GM18867 (cell line): Measurements from ENCODE around the gene KIF3B.
"Not testable (repeated sequence)": the region's sequence is repeated elsewhere in the genome, so short reads cannot be mapped to it uniquely, and the experiment has no call there.

Experiments used
- ATAC-seq: cut with Tn5 transposase; IDR thresholded peaks from one replicate; pipeline ENCODE4 v1.9.1; 2021; ENCODE audit warnings: mild to moderate bottlenecking, moderate library complexity; ENCODE audit not compliant: unreplicated experiment

The KIF3B gene

DNA sequence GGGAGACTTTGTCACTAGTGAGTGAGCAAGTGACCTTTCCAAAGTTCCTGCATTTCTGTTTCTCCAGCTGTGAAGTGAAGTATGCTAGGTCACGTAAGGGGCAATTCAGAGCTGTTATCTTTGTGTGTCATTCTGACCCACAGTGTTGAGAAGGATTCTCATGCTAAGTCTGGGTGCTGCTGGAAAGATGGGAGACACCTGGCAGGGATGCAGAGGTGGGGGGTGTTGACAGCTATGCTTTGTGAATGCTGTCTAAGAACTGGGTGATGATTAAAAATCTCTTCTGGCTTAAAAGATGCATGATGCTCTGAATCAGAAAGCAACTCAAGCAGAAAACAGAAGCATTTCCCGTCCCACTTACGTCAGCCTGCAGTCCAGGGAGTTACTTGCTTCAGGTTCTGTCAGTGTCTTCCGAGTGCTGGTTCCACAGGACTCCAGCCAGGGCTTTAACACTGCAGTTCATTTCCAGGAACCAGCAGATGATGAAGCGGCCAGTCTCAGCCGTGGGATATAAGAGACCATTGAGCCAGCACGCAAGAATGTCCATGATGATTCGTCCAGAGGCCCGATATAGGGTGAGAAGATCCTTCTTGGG, 49.7 kb downstream of the KIF3B start:
- no peak for ATAC-seq

GRCh38 chr20:32329817-32330554, 52.5 kb downstream of the KIF3B start:
- no peak for ATAC-seq

- no peak for ATAC-seq
These were observed 53.1 kb downstream of the KIF3B start for GRCh38 chr20:32330555-32330897.

GRCh38 chr20:32332614-32333013, 55.2 kb downstream of the KIF3B start:
- no peak for ATAC-seq

DNA sequence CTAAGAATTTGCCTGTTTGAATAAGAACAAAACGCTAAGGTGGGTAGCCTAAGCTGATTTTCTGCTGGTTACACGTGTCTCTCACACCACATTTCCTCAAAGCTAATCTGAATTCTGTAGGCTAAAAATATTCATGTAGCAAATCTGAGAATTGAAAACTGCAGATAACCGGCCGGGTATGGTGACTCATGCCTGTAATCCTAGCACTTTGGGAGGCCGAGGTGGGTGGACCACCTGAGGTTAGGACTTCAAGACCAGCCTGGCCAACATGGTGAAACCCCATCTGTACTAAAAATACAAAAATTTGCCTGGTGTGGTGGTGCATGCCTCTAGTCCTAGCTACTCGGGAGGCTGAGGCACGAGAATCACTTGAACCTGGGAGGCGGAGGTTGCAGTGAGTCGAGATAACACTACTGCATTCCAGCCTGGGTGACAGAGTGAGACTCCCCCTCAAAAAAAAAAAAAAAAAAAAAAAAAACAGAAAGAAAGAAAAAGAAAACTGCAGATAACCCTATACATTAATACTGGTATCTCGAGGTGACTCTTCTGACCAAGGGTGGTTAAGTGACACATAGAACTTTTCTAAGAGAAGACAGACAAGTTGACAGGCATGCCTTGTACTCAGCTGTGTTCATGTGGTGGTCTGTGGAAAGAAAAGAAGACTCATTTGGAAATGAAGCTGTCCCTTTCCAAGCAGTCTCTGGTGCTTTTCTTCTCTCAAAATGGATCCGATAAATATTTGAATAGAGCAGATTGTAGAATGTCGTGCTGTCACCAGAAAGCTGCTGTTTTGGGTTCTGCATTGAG, 55.9 kb downstream of the KIF3B start:
- peak; percentile 55 for ATAC-seq

- peak; percentile 3 for ATAC-seq
These were observed 56.8 kb downstream of the KIF3B start for GRCh38 chr20:32333988-32334885.

GRCh38 chr20:32336918-32337347, 59.5 kb downstream of the KIF3B start:
- ATAC-seq, result no peak

GRCh38 chr20:32337937-32338661, 60.6 kb downstream of the KIF3B start:
- no peak for ATAC-seq

DNA sequence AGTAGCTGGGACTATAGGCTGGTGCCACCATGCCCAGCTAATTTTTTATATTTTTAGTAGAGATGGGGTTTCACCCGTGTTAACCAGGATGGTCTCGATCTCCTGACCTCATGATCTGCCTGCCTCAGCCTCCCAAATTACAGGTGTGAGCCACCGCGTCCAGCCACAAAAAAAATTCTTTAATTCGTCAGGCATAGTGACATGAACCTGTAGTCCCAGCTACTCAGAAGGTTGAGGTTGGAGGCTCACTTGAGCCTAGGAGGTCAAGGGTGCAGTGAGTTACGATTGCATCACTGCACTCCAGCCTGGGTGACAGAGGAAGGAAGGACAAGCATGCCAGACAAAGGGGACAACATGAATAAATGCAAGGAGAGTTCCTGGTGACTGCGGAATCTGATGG, 61.2 kb downstream of the KIF3B start:
- ATAC-seq, result no peak

GRCh38 chr20:32339116-32339515, 61.7 kb downstream of the KIF3B start:
- no peak for ATAC-seq

- ATAC-seq, result not testable (repeated sequence)
These were observed 63.6 kb downstream of the KIF3B start for GRCh38 chr20:32341053-32341452.

DNA sequence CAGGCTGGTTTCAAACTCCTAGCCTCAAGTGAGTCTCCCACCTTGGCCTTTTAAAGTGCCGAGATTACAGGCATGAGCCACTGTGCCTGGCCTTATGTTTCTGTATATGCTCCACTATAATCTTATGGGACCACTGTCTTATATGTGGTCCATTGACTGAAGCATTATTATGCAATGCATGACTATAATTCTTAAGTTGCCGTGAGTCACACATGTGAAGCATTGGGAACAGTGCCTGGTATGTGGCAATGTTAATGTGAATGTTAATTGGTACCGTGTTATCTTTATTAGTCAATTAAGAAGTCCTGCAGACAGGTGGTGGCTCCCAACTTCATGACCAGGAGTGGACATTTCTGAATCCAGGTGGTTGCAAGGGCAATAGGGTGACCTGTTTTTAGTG, 66.0 kb downstream of the KIF3B start:
- no peak for ATAC-seq

GRCh38 chr20:32344835-32345506, 67.5 kb downstream of the KIF3B start:
- no peak for ATAC-seq

DNA sequence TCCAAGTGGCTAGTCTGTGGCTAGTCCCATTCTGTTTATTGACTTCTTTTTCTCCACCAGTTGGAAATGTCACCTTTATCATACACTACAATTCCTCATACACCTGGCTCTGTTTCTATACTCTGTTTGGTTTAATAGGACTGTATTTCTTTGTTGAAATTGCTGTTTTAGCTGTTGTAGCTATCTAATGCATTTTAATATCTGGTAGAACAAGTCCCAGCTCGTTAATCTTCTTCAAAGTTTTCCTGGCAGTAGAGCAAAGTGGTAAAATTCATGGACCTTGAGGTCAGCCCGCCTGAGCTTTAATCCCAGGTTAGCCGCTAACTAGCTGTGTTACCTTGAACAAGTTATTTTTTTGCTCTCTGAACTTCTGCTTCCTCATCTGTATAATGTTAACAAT, 70.8 kb downstream of the KIF3B start:
- no peak for ATAC-seq

DNA sequence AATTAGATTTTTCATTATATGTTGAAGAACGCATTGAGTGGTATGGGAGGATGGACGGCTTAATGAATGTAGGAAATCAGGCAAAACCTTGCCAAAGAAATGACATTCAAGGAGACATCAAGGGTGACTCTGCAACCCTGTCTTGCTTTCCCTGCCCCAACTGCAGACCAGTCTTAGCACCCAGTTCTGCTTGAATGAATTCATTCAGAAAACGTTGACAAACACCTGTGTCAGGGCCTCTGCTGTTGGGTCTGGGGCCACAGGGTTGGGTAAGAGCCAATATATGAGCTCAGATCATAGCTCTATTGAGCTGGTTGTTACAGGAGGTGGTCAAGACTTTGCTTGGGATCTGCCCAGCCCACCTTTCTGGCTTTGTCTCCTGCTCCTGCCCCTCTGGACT, 73.0 kb downstream of the KIF3B start:
- ATAC-seq, result no peak

DNA sequence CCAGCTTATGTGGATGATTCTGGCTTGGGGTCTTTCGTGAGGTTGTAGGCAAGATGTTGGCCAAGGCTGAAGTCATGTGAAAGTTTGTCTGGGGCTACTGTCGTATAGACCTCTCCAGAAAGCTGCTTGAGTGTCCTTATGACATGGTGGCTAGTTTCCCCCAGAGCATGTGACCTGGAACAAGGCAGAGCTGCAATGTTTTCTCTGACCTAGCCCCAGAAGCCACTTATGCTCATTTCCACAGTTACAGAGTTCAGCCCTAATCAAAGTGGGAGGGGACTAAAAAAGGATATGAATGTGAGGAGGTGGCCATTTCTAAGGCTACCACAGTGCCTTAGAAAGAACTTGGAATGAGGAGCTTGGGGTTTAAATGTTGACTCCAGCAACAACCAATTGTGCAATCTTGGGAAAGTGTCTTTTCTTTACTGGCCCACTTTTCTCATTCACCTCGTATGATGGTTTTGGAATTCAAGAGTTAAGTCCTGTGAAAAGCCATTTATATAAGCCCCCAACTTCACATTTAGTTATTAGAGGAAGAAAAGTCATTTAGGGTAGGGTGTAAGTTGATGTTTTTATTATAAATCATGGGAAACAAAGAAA, 74.8 kb downstream of the KIF3B start:
- ATAC-seq, result no peak

DNA sequence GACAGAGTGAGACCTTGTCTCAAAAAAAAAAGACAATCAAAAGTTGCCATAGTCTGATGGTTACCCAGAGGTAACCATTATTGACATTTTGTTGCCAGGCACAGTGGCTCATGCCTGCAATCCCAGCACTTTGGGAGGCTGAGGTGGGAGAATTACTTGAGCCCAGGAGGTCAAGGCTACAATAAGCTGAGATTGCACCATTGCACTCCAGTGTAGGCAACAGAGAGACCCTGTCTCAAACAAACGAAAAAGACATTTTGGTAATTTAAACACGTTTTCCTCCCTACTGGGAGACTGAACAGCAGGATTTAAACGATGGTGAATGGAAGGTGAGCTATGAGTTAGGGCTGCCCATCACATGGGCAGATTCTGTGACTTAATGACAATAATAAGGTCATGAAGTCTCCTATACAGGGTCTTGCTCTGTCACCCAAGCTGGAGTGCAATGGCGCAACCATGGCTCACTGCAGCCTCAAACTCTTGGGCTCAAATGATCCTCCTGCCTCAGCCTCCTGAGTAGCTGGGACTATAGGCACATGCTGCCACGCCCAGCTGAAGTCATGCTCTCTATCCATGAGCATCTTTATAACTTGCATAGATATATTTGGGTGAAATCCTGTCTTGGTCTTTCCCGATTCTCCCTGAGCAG, 76.5 kb downstream of the KIF3B start:
- ATAC-seq, result no peak

DNA sequence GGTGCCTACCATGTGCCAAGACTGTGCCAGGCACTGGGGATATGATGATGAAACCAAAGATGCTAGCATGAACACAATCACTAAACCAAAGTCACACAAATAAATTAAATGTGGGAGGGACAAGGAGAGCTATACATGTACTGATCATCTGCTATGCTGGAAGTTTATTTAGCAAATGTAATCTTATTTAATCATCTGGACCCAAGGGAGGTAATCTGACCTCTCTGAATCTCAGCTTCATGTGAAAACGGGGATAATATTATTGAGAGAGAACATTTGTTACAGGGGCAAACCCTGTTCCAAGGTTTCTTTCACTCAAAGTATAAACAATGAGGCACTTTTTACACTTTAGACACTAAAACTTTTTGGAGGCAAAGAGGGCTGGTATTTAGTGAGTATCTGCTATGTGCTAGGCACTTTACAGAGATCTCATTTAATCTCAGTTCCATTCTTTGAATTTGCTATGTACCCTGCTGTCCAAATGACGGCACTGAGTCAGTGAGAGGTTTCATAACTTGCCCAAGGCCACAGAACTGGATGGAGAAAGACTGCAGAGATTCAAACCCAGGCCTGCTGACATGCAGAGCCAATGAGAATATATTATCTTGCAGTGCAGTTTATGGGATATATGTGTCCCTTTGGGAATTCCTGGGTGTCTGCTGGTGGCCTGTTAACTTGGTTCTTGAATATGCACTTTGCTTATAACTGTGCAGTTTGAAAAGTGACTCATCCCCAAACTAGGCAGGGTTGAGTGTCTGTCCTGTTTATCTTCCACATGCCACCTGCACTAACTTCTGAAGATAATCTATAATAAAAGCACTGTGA, 77.4 kb downstream of the KIF3B start:
- ATAC-seq, result no peak
